GM18873 (cell line): ENCODE data around the gene ZNF407.
"Not testable (repeated sequence)": the region's sequence is repeated elsewhere in the genome, so short reads cannot be mapped to it uniquely, and the experiment has no call there.

Experiments
- ATAC-seq: cut with Tn5 transposase; IDR thresholded peaks from one replicate; pipeline ENCODE4 v1.9.1; 2021; ENCODE audit warnings: mild to moderate bottlenecking, moderate library complexity, moderate number of reproducible peaks; ENCODE audit not compliant: unreplicated experiment, low FRiP score

ZNF407 gene, protein sequence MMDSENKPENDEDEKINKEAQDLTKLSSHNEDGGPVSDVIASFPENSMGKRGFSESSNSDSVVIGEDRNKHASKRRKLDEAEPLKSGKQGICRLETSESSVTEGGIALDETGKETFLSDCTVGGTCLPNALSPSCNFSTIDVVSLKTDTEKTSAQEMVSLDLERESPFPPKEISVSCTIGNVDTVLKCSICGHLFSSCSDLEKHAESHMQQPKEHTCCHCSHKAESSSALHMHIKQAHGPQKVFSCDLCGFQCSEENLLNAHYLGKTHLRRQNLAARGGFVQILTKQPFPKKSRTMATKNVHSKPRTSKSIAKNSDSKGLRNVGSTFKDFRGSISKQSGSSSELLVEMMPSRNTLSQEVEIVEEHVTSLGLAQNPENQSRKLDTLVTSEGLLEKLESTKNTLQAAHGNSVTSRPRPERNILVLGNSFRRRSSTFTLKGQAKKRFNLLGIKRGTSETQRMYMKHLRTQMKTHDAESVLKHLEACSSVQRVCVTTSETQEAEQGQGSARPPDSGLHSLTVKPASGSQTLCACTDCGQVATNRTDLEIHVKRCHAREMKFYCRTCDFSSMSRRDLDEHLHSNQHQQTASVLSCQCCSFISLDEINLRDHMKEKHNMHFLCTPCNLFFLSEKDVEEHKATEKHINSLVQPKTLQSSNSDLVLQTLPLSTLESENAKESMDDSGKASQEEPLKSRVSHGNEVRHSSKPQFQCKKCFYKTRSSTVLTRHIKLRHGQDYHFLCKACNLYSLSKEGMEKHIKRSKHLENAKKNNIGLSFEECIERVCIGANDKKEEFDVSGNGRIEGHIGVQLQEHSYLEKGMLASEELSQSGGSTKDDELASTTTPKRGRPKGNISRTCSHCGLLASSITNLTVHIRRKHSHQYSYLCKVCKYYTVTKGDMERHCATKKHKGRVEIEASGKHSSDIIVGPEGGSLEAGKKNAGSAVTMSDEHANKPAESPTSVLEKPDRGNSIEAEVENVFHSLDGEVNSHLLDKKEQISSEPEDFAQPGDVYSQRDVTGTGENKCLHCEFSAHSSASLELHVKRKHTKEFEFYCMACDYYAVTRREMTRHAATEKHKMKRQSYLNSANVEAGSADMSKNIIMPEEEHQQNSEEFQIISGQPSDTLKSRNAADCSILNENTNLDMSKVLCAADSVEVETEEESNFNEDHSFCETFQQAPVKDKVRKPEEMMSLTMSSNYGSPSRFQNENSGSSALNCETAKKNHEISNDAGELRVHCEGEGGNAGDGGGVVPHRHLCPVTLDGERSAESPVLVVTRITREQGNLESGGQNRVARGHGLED (N-terminal part only)

GRCh38 chr18:74597662-74598349, at the start of gene ZNF407:
Gene ZNF407 (plus strand): TSS chr18:74597870. CDS start chr18:74631020, 33,150 bp downstream.
- ATAC-seq = peak; percentile 54

GRCh38 chr18:74549591-74550104, 48.0 kb upstream of the ZNF407 start:
- ATAC-seq = no peak

DNA sequence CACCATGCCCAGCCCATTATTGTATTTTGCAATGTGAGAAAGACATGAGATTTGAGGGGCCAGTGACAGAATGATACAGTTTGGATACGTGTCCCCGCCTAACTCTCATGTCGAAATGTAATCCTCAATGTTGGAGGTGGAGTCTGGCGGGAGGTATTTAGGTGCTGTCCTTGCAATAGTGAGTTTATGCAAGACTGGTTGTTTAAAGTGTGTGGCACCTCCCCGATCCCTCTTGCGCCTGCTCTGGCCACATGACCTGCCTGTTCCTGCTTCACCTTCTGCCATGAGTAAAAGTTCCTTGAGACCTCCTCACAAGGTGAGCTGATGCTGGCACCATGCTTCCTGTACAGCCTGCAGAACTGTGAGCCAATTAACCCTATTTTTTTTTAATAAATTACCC, 46.8 kb upstream of the ZNF407 start:
- no peak for ATAC-seq

- no peak for ATAC-seq
Observed at GRCh38 chr18:74551452-74551851, 46.2 kb upstream of the ZNF407 start.

DNA sequence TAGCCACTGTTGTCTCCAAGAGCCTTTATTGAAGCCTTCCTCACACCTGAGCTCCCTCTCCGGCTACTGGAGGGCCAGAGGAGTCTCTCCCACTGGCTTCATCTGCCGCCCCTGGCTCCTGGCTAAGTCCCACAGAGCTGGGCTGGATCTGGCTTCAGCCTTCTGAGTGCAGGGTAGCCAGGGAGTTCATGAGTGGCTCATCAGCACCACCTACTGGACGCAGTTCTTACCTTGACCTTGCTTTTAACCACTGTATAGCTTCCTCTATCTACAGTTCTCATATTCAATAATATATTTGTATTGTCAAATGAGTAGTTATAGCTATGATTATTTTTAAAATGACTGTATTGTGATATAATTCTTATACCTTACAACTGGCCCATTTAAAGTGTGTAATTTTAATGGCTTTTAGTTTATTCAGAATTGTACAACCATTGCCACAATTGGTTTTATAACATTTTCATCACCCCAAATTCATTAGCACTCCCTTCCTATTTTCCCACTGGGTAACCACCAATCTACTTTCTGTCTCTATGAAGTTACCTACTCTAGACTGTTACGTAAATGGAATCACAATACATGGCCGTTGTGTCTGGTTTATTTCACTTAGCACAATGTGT, 45.6 kb upstream of the ZNF407 start:
- peak; percentile 98 for ATAC-seq

DNA sequence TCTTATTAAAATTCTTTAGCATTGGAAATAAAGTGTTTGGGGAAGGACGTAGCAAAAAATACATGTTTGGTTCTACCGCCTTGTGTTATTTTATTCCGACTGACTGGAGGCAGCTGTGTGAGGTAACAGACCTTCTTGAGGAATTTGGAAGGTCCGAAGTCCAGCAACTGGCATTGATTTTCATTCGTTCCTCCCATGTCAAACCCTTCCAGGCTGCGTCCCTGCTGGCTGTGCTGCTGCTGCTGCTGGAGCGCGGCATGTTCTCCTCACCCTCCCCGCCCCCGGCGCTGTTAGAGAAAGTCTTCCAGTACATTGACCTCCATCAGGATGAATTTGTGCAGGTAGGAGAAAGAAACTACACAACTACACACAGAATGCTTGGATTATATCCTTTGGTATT, 41.5 kb upstream of the ZNF407 start:
- ATAC-seq = no peak

DNA sequence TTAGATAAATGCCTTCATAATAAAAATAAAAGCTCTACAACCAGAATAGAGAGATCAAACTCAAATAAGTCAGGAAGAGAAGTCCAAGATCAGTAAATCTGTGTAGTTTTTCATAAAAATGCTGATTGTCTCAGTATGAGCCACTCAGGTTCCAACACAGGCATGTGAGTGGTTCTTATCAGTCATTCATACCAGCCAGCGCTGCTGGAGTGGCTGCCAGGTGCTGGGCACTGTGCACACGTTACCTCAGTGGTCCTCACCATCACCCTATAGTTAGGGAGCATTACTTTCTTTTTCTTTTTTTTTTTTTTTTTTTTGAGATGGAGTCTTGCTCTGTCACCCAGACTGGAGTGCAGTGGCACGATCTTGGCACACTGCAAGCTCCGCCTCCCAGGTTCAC, 39.6 kb upstream of the ZNF407 start:
- no peak for ATAC-seq

DNA sequence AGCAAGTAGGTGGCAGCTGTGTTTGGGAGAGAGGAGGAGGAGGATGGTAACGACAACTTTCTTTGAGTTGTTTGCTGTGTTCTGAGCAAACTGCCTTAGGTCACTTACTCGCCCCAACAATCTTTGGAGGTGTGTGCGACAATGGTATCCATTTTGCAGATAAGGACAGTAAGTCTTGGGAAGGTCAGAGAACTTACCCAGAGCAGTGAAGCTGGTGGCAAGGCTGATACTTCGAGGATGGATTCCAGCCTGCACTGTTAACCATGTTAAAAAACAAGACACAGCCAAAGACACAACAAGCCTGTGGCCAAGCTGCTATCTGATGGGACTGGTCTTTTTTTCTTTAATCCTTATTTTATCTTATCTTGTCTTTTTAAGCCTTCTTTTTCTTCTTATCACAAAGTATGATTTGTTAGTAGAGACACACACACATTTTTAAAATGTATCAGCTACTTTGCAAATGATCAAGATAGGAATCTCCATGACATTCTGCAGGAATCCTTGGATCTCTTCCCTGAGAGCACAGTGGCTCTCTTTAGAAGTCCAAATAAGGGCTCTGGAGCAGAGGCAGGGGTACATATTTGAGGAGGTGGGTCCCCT, 35.4 kb upstream of the ZNF407 start:
- ATAC-seq = no peak

DNA sequence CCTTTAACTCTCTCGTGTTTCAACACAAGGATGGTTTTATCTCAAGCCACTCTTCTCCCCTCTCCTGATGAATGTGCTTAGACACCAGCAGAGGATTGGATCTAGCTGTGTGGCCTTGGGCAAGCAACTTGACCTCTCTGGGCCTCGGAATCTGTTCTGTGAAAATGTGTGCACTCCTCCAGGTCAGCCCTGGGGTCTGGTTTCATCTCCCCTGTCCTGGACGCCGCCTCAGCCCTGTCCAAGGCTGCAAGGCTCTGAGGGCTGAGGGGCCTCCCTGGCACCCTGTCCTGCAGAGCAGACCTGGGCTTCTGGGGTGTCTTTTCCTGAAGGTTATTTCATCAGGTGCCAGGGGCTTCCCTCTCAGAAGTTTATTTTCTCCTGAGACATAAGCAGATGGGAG, 34.9 kb upstream of the ZNF407 start:
- ATAC-seq = no peak

- ATAC-seq = no peak
Observed at GRCh38 chr18:74563999-74564398, 33.7 kb upstream of the ZNF407 start.

GRCh38 chr18:74565164-74565563, 32.5 kb upstream of the ZNF407 start:
- not testable (repeated sequence) for ATAC-seq

DNA sequence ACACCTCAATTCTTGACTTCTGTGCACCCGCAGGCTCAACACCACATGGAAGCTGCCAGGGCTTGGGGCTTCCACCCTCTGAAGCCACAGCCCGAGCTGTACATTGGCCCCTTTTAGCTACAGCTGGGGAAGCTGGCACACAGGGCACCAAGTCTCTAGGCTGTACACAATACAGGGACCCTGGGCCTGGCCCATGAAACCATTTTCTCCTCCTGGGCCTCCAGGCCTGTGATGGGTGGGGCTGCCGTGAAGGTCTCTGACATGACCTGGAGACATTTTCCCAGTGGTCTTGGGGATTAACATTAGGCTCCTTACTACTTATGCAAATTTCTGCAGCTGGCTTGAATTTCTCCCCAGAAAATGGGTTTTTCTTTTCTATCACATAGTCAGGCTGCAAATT, 31.7 kb upstream of the ZNF407 start:
- ATAC-seq = not testable (repeated sequence)

DNA sequence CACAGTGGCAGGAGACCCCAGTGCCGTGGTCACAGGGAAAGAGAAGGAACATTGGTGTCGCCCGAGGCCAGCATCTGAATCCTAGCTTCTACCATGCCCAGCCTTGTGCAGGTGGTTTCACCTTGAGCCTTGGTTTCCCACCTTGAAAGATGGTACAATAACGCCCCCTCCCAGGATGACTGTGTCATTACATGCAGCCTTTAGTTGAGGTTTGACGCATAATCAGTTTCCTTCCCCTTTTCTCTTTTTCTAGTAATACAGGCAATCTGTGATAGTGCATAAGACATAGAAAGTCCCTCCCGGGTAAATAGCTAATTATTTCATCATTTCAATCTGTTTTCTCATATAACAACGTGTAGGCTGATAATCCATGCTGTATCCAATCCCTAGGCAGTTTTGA, 29.8 kb upstream of the ZNF407 start:
- no peak for ATAC-seq

- no peak for ATAC-seq
Observed at GRCh38 chr18:74569401-74569800, 28.3 kb upstream of the ZNF407 start.

DNA sequence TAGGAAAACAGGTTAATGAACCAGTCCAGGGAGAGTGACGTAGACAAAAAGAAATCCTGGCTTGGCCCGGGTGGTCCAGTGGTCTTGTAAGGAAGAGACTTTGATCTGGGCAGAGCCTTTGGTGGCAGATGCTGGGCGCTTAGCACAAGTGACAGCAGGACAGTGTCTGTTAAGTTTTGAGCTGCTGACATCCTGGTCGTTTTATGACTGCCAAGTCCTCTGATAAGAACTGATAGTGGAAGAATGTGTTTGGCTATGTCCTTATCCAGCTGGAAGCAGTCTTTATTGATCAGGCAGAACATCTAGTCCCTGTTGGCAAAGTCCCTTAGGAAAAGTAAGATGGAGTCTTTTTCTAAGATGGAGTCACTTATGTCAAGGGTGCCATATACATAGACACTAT, 27.4 kb upstream of the ZNF407 start:
- no peak for ATAC-seq

- ATAC-seq = no peak
Observed at GRCh38 chr18:74571895-74572680, 25.6 kb upstream of the ZNF407 start.

DNA sequence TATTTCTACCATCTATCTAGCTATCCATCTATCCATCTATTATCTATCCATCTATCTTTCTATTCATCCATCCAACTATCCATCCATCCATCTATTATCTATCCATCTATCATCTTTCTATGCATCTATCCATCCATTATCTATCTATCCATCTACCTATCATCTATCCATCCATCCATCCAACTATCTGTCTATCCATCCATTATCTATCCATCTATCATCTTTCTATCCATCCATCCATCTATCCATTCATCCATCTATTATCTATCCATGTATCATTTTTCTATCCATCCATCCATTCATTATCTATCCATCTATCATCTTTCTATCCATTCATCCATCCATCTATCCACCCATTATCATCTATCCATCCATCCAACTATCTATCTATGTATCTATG, 24.6 kb upstream of the ZNF407 start:
- no peak for ATAC-seq

DNA sequence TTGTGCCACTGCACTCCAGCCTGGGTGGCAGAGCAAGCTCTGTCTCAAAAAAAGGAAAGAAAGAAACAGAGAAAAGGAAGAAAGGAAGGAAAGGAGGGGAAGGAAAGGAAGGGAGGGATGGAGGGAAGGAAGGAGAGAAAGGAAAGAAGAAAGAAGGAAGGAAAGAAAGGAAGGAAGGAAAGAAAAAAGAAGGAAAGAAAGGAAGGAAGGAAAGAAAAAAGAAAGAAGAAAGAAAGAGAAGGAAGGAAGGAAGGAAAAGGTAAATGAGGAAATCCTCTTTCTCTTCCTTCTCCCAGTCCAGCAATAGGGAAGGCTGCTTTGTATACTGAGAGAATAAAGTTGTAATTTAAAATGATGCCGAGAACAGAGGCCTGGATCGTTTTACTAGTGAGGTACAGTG, 22.8 kb upstream of the ZNF407 start:
- no peak for ATAC-seq
